ENCODE data around the gene HSPA12A. TPM values are rescaled to one million over a fixed set of nuclear protein-coding genes. Genes with fewer than 3 reads are reported as not detected.

HSPA12A gene
- total RNA-seq, 2 experiments from 2014 or later = 0.08 TPM; not detected in 1

DNA sequence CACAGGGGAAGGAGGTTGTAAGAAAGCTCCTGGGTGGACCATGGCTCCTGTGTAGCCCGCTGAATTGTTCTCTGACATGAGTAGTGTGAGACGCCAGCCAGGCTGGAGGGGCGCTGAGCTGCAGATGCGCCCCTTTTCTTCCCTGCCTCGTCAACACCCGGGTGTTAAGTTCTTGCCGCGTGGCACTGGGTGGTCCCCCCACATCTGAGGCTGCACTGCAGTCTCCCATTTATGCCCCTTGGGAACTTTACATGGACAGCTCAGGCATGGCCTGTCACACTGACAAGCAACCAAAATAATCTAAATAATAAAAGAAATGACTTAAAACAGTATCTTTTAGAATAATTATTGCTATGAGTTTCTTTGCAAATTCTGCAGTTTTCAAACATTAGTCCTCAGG lies 34.6 kb upstream of the HSPA12A start:
- no peak for DNase-seq
- ChIA-PET CTCF (interaction anchor here (0.6 to 1.8 kb wide), 4 partner anchors 11 to 416 kb away, joined by 3 to 8 read pairs (median 4); no protein-coding TSS in a partner anchor), POLR2A (no interaction called here)
- Mint-ChIP-seq H3K27me3 (peaks cover 7% of the 10 kb centered on the region), H3K27ac (no peak overlapping the region), H3K4me3 (no peak overlapping the region), H3K36me3 (ENCODE audit: low read depth) (no peaks in the 10 kb centered on the region), H3K9me3 (no peaks in the 10 kb centered on the region), H3K4me1 (no peaks in the 10 kb centered on the region)

- Mint-ChIP-seq H3K27me3 (no peaks in the 10 kb centered on the region), H3K4me3 (no peak overlapping the region), H3K4me1 (no peaks in the 10 kb centered on the region), H3K27ac (no peak overlapping the region), H3K36me3 (ENCODE audit: low read depth) (no peaks in the 10 kb centered on the region), H3K9me3 (no peaks in the 10 kb centered on the region)
- POLR2A ChIA-PET = no interaction called here
- DNase-seq = no peak
- CTCF ChIA-PET = interaction anchor here (1.2 kb wide), 1 partner anchor 12 kb away, joined by 4 read pairs; no protein-coding TSS in a partner anchor
These were observed 33.4 kb upstream of the HSPA12A start for GRCh38 chr10:116775488-116776400.

- Mint-ChIP-seq H3K4me1 (no peaks in the 10 kb centered on the region), H3K27ac (no peak overlapping the region), H3K27me3 (no peaks in the 10 kb centered on the region), H3K36me3 (ENCODE audit: low read depth) (no peaks in the 10 kb centered on the region), H3K4me3 (no peak overlapping the region), H3K9me3 (no peaks in the 10 kb centered on the region)
- DNase-seq = no peak
- ChIA-PET POLR2A (no interaction called here), CTCF (no interaction called here)
These were observed 32.4 kb upstream of the HSPA12A start for GRCh38 chr10:116774728-116775151.

DNA sequence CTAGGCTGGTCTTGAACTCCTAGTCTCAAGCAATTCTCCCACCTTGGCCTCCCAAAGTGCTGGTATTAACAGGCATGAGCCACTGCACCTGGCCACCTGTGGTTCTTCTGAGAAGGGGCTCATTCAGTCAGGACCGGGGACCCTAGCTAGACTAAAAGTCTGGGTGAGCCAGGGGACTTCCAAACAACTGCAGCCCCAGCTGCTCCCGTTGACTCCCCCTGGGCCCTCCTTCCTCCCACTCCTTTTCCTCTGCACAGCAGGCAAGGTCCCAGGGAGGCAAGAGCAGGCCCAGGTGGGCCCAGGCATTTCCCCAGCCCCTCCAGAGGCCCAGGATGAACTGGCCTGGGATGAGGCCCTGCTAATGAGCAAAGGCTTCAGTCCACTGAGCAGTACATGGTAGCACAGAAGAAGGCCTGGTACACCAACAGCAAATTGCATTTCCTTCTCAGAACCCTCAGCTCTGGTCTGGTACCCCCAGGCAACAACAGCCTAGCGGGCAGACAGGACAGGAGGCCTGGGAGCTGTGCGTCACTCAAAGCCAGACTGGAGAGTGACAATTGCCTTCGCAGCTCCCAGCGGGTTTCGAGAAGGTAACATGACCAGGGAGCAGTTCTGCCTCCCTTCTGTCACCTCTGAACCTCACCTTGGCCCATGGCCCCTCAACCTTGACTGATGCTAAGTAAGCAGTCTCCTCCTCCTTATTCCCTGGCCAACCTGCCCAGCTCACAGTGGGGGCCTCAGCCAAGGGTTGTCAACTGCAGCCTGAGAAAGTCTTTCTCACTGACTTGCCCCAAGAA lies 30.7 kb upstream of the HSPA12A start:
- peaks cover 2% of the 10 kb centered on the region for H3K27me3 Mint-ChIP-seq
- H3K36me3 Mint-ChIP-seq (ENCODE audit: low read depth) = no peaks in the 10 kb centered on the region
- H3K4me3 Mint-ChIP-seq = no peak overlapping the region
- no peaks in the 10 kb centered on the region for H3K4me1 Mint-ChIP-seq
- no peak overlapping the region for H3K27ac Mint-ChIP-seq
- ChIA-PET CTCF (interaction anchor here (1.3 kb wide), 1 partner anchor 15 kb away, joined by 5 read pairs; no protein-coding TSS in a partner anchor), POLR2A (no interaction called here)
- H3K9me3 Mint-ChIP-seq = no peaks in the 10 kb centered on the region
- DNase-seq = no peak

GRCh38 chr10:116771959-116772585 lies 29.7 kb upstream of the HSPA12A start:
- peaks cover 7% of the 10 kb centered on the region for H3K27me3 Mint-ChIP-seq
- no peaks in the 10 kb centered on the region for H3K4me1 Mint-ChIP-seq
- no peaks in the 10 kb centered on the region for H3K9me3 Mint-ChIP-seq
- no peak overlapping the region for H3K27ac Mint-ChIP-seq
- POLR2A ChIA-PET = no interaction called here
- no peak overlapping the region for H3K4me3 Mint-ChIP-seq
- CTCF ChIA-PET = no interaction called here
- no peaks in the 10 kb centered on the region for H3K36me3 Mint-ChIP-seq (ENCODE audit: low read depth)
- DNase-seq = no peak

GRCh38 chr10:116771101-116771958 lies 29.0 kb upstream of the HSPA12A start:
- Mint-ChIP-seq H3K4me1 (no peaks in the 10 kb centered on the region), H3K27me3 (peaks cover 11% of the 10 kb centered on the region), H3K36me3 (ENCODE audit: low read depth) (no peaks in the 10 kb centered on the region), H3K4me3 (no peak overlapping the region), H3K27ac (no peak overlapping the region), H3K9me3 (no peaks in the 10 kb centered on the region)
- DNase-seq = no peak
- POLR2A ChIA-PET = no interaction called here
- CTCF ChIA-PET = no interaction called here

- Mint-ChIP-seq H3K4me1 (no peaks in the 10 kb centered on the region), H3K27ac (no peak overlapping the region), H3K9me3 (no peaks in the 10 kb centered on the region), H3K27me3 (peaks cover 17% of the 10 kb centered on the region), H3K36me3 (ENCODE audit: low read depth) (no peaks in the 10 kb centered on the region), H3K4me3 (no peak overlapping the region)
- no peak for DNase-seq
- CTCF ChIA-PET = no interaction called here
- POLR2A ChIA-PET = no interaction called here
These were observed 27.9 kb upstream of the HSPA12A start for GRCh38 chr10:116770281-116770680.

- no peaks in the 10 kb centered on the region for H3K36me3 Mint-ChIP-seq (ENCODE audit: low read depth)
- H3K27ac Mint-ChIP-seq = no peak overlapping the region
- ChIA-PET POLR2A (no interaction called here), CTCF (no interaction called here)
- H3K27me3 Mint-ChIP-seq = peaks cover 19% of the 10 kb centered on the region
- no peaks in the 10 kb centered on the region for H3K9me3 Mint-ChIP-seq
- no peak for DNase-seq
- no peak overlapping the region for H3K4me3 Mint-ChIP-seq
- H3K4me1 Mint-ChIP-seq = no peaks in the 10 kb centered on the region
These were observed 27.4 kb upstream of the HSPA12A start for GRCh38 chr10:116769791-116770190.

DNA sequence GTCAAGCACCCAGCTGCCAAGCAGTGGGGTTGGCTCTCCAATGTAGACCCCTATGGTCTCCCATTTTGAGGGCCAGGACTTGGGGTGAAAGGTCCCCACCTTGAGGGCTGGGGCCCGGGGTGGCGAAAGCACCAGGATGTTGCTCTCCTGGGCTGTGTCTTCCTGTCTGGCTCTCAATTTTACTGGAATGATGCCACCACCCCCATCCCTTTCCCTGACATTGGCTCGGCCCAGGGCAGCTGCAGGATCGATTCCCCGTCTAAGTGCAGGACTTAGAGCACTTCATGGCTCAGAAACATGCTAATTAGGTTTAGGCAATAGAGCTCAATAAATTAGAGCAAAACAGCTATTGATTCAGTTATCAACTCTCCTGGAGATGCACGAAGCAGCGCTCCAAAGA lies 27.0 kb upstream of the HSPA12A start:
- Mint-ChIP-seq H3K36me3 (ENCODE audit: low read depth) (no peaks in the 10 kb centered on the region), H3K4me1 (no peaks in the 10 kb centered on the region), H3K4me3 (no peak overlapping the region), H3K27ac (no peak overlapping the region), H3K27me3 (peaks cover 20% of the 10 kb centered on the region), H3K9me3 (no peaks in the 10 kb centered on the region)
- ChIA-PET CTCF (no interaction called here), POLR2A (no interaction called here)
- no peak for DNase-seq

DNA sequence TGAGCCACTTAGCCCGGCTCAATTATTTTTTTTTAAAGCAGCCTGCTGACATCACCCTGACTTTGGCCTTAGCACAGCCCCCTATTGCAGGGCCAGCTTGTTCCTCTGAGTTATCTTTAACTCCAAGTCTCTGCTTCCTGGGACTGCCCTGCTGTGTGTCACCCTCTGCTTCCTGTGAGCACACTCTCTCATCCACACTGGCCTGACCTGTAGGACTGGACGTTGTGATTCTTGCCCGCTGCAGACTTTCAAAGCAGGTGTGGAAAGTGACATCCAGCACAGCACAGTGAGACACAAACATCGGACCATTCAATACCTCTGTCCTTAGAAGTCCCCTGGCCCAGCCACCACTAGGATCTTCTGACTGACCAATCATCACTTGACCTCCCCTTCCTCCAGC lies 26.4 kb upstream of the HSPA12A start:
- Mint-ChIP-seq H3K36me3 (ENCODE audit: low read depth) (no peaks in the 10 kb centered on the region), H3K4me1 (no peaks in the 10 kb centered on the region), H3K27me3 (peaks cover 21% of the 10 kb centered on the region), H3K4me3 (no peak overlapping the region), H3K27ac (no peak overlapping the region), H3K9me3 (no peaks in the 10 kb centered on the region)
- POLR2A ChIA-PET = no interaction called here
- CTCF ChIA-PET = no interaction called here
- DNase-seq = no peak

GRCh38 chr10:116766837-116767634 lies 24.7 kb upstream of the HSPA12A start:
- Mint-ChIP-seq H3K36me3 (ENCODE audit: low read depth) (no peaks in the 10 kb centered on the region), H3K27me3 (peaks cover 33% of the 10 kb centered on the region), H3K27ac (no peak overlapping the region), H3K4me3 (no peak overlapping the region), H3K4me1 (no peaks in the 10 kb centered on the region), H3K9me3 (no peaks in the 10 kb centered on the region)
- ChIA-PET CTCF (no interaction called here), POLR2A (no interaction called here)
- no peak for DNase-seq
